HEK293 (cell line): ENCODE data around the gene THEM5.

ENCODE experiments used
- CTCF ChIA-PET: fragments of 350-600 bp; formaldehyde crosslinking; extraction: SDS; loops from one replicate; lab custom pipeline; 2021; ENCODE audit warnings: antibody characterized with exemption; lab: Yijun Ruan, JAX
- POLR2A ChIA-PET: fragments of 300-600 bp; formaldehyde crosslinking; extraction: SDS; loops from one replicate; lab custom pipeline; 2020; ENCODE audit warnings: antibody characterized with exemption, inconsistent platforms; lab: Yijun Ruan, JAX
- H3K27ac ChIP-seq: fragments of 200-500 bp; sonication (Bioruptor generic); 2 replicates; pipeline ENCODE4 v1.5.1; 2014; ENCODE audit warnings: low read depth, low read length, control low read depth, inconsistent platforms; ENCODE audit errors: extremely low read depth
- H3K36me3 ChIP-seq, 2 experiments: fragments of 200-500 bp in 1 of 2; sonication (Bioruptor generic) in 1 of 2; 1 replicate in 1 of 2; 2 replicates in 1 of 2; pipeline ENCODE4 v1.5.1; 2014 to 2017; ENCODE audit warnings: inconsistent platforms in 2 of 2, low read length in 2 of 2; ENCODE audit not compliant: control insufficient read depth in 2 of 2, insufficient read depth in 1 of 2
- H3K4me1 ChIP-seq: fragments of 200-500 bp; sonication (Bioruptor generic); 2 replicates; pipeline ENCODE4 v1.5.1; 2014; ENCODE audit warnings: mild to moderate bottlenecking, low read length, inconsistent platforms; ENCODE audit not compliant: control insufficient read depth, insufficient read depth
- H3K4me3 ChIP-seq: 2 replicates; pipeline ENCODE4 v1.5.1; 2011; ENCODE audit warnings: low read depth, mild to moderate bottlenecking, control low read depth, low read length, moderate library complexity
- H3K9me3 ChIP-seq: fragments of 200-500 bp; sonication (Bioruptor generic); 2 replicates; pipeline ENCODE4 v1.5.1; 2014; ENCODE audit warnings: low read depth, low read length, inconsistent platforms; ENCODE audit not compliant: control insufficient read depth, insufficient read depth
- BCL11A ChIP-seq: fragments of 450-650 bp; formaldehyde crosslinking; IDR thresholded peaks from 2 replicates; pipeline ENCODE4 v1.5.1; 2016; ENCODE audit warnings: low read depth, missing biosample characterization, missing genetic modification characterization
- INSM2 ChIP-seq: fragments of 450-650 bp; formaldehyde crosslinking; IDR thresholded peaks from 2 replicates; pipeline ENCODE4 v1.5.1; 2016; ENCODE audit warnings: missing biosample characterization, missing genetic modification characterization
- KLF9 ChIP-seq: fragments of 450-650 bp; formaldehyde crosslinking; IDR thresholded peaks from 2 replicates; pipeline ENCODE4 v1.5.1; 2016; ENCODE audit warnings: missing biosample characterization, missing genetic modification characterization, low read depth
- PRDM4 ChIP-seq: fragments of 450-650 bp; formaldehyde crosslinking; IDR thresholded peaks from 2 replicates; pipeline ENCODE4 v1.5.1; 2017; ENCODE audit warnings: missing biosample characterization, missing genetic modification characterization
- SETDB1 ChIP-seq: IDR thresholded peaks from one replicate; pipeline ENCODE4 v1.6.1; 2017; ENCODE audit warnings: mild to moderate bottlenecking, low read length, moderate library complexity, mixed read lengths; ENCODE audit not compliant: insufficient read length
- TCF7L2 ChIP-seq: IDR thresholded peaks from 2 replicates; pipeline ENCODE4 v1.6.1; 2011; ENCODE audit warnings: low read depth, mild to moderate bottlenecking, inconsistent platforms, low read length, moderate library complexity, borderline replicate concordance
- ZIC2 ChIP-seq: fragments of 450-650 bp; formaldehyde crosslinking; IDR thresholded peaks from 2 replicates; pipeline ENCODE4 v1.5.1; 2016; ENCODE audit warnings: missing biosample characterization, missing genetic modification characterization
- ZNF133 ChIP-seq: fragments of 450-650 bp; formaldehyde crosslinking; IDR thresholded peaks from 2 replicates; pipeline ENCODE4 v1.5.1; 2016; ENCODE audit warnings: missing biosample characterization, missing genetic modification characterization
- ZNF23 ChIP-seq: fragments of 450-650 bp; formaldehyde crosslinking; IDR thresholded peaks from 2 replicates; pipeline ENCODE4 v1.5.1; 2016; ENCODE audit warnings: missing biosample characterization, missing genetic modification characterization, borderline replicate concordance
- ZNF274 ChIP-seq, 2 experiments: fragments of 200-500 bp in 1 of 2; fragments of 450-650 bp in 1 of 2; sonication (Bioruptor generic) in 1 of 2; formaldehyde crosslinking in 1 of 2; IDR thresholded peaks; 2 replicates each; pipeline versions ENCODE4 v1.5.1 to v1.6.1; 2014 to 2016; ENCODE audit warnings: borderline replicate concordance in 1 of 2, inconsistent platforms in 1 of 2, low read length in 1 of 2, missing biosample characterization in 1 of 2, missing genetic modification characterization in 1 of 2
- ZNF350 ChIP-seq: fragments of 450-650 bp; formaldehyde crosslinking; IDR thresholded peaks from 2 replicates; pipeline ENCODE4 v1.5.0; 2017; ENCODE audit warnings: missing biosample characterization, mild to moderate bottlenecking, missing genetic modification characterization
- ZNF621 ChIP-seq: fragments of 450-650 bp; formaldehyde crosslinking; IDR thresholded peaks from 2 replicates; pipeline ENCODE4 v1.5.1; 2017; ENCODE audit warnings: missing biosample characterization, missing genetic modification characterization
- ZNF626 ChIP-seq: fragments of 450-650 bp; sonication (Bioruptor Pico); formaldehyde crosslinking; IDR thresholded peaks from 2 replicates; pipeline ENCODE4 v1.5.1; 2018; ENCODE audit warnings: missing biosample characterization, missing genetic modification characterization, inconsistent platforms
- ZSCAN30 ChIP-seq: fragments of 450-650 bp; IDR thresholded peaks from 2 replicates; pipeline ENCODE4 v1.5.1; 2018; ENCODE audit warnings: missing biosample characterization, mild to moderate bottlenecking, missing genetic modification characterization, moderate library complexity
- ZSCAN5A ChIP-seq: fragments of 450-650 bp; formaldehyde crosslinking; IDR thresholded peaks from 2 replicates; pipeline ENCODE4 v1.5.1; 2016; ENCODE audit warnings: missing biosample characterization, missing genetic modification characterization

Gene THEM5

GRCh38 chr1:151859891-151860293 lies 6.4 kb upstream of the THEM5 start:
- no peak overlapping the region for H3K4me3 ChIP-seq
- TF ChIP-seq TCF7L2 (no peak), ZIC2 (tag by site-specific recombination) (peak; percentile 46)
- TF ChIP-seq, all 188 proteins: peak for 1
- no peaks in the 10 kb centered on the region for H3K9me3 ChIP-seq
- no peak overlapping the region for H3K27ac ChIP-seq
- H3K4me1 ChIP-seq = no peaks in the 10 kb centered on the region
- ChIA-PET CTCF (interaction anchor here (0.6 kb wide), 1 partner anchor 325 kb away, joined by 3 read pairs; no protein-coding TSS in a partner anchor), POLR2A (no interaction called here)
- H3K36me3 ChIP-seq = no peaks in the 10 kb centered on the region

GRCh38 chr1:151858886-151859665 lies 5.6 kb upstream of the THEM5 start:
- TF ChIP-seq ZNF23 (tag by site-specific recombination) (no peak), ZSCAN30 (tag by site-specific recombination) (no peak), ZSCAN5A (tag by site-specific recombination) (no peak), ZNF350 (tag by site-specific recombination) (no peak), ZNF621 (no peak), ZNF274 (IDR thresholded peaks at IDR 0.05; ENCODE audit: low read length) (no peak), ZNF274 (tag by site-specific recombination; IDR thresholded peaks at IDR 0.05; ENCODE audit: borderline replicate concordance) (no peak), KLF9 (tag by site-specific recombination) (no peak), ZNF133 (tag by site-specific recombination) (no peak), BCL11A (tag by site-specific recombination) (no peak), ZNF626 (tag by site-specific recombination) (no peak), INSM2 (tag by site-specific recombination) (no peak)
- TF ChIP-seq, all 188 proteins: peak for 0
- Histone ChIP-seq H3K9me3 (no peaks in the 10 kb centered on the region), H3K27ac (no peak overlapping the region), H3K36me3 (no peaks in the 10 kb centered on the region), H3K4me1 (no peaks in the 10 kb centered on the region), H3K4me3 (no peak overlapping the region)
- ChIA-PET POLR2A (no interaction called here), CTCF (interaction anchor here (0.6 to 1.7 kb wide), 5 partner anchors 29 to 326 kb away, joined by 3 to 6 read pairs (median 4); partner anchors contain the start of gene THEM4)

GRCh38 chr1:151858030-151858746 lies 4.7 kb upstream of the THEM5 start:
- ChIA-PET CTCF (interaction anchor here (0.5 to 1.7 kb wide), 5 partner anchors 30 to 519 kb away, joined by 3 to 6 read pairs (median 5); partner anchors contain the start of gene THEM4), POLR2A (no interaction called here)
- Histone ChIP-seq H3K36me3 (no peaks in the 10 kb centered on the region), H3K27ac (no peak overlapping the region), H3K4me3 (no peak overlapping the region), H3K9me3 (no peaks in the 10 kb centered on the region), H3K4me1 (no peaks in the 10 kb centered on the region)
- TF ChIP-seq PRDM4 (tag by site-specific recombination) (no peak), SETDB1 (no peak), ZIC2 (tag by site-specific recombination) (no peak)
